Liver (tissue), 9 donors: ENCODE data around the gene OR2W1. TPM values are rescaled to one million over a fixed set of nuclear protein-coding genes. Genes with fewer than 3 reads are reported as not detected.

Experiments used
- DNase-seq: peaks from one replicate; pipeline ENCODE4 v3.0.0-alpha.2; 2017; ENCODE audit warnings: low spot score
- H3K27ac ChIP-seq, 2 donors: one replicate each; pipeline ENCODE4 v1.7.0; 2013; ENCODE audit warnings: inconsistent platforms in 2 of 2, low read length in 2 of 2, control low read depth in 1 of 2, low read depth in 1 of 2, mild to moderate bottlenecking in 1 of 2
- H3K27me3 ChIP-seq, 4 donors: one replicate each; pipeline versions ENCODE4 v1.6.1 to v1.7.0; 2013; ENCODE audit warnings: low read length in 3 of 4, inconsistent platforms in 1 of 4, mild to moderate bottlenecking in 1 of 4, moderate library complexity in 1 of 4; ENCODE audit not compliant: control insufficient read depth in 4 of 4, insufficient read depth in 4 of 4
- H3K36me3 ChIP-seq, 4 donors: one replicate each; pipeline versions ENCODE4 v1.6.1 to v1.7.0; 2013; ENCODE audit warnings: low read length in 3 of 4, mild to moderate bottlenecking in 3 of 4, low read depth in 1 of 4, moderate library complexity in 1 of 4; ENCODE audit not compliant: control insufficient read depth in 4 of 4, insufficient read depth in 3 of 4
- H3K4me1 ChIP-seq, 4 donors: one replicate each; pipeline versions ENCODE4 v1.6.1 to v1.7.0; 2013; ENCODE audit warnings: low read length in 3 of 4, mild to moderate bottlenecking in 3 of 4, moderate library complexity in 1 of 4; ENCODE audit not compliant: control insufficient read depth in 4 of 4, insufficient read depth in 4 of 4
- H3K4me3 ChIP-seq, 3 donors: one replicate each; pipeline versions ENCODE4 v1.6.1 to v1.7.0; 2013; ENCODE audit warnings: low read length in 3 of 3, control low read depth in 1 of 3, low read depth in 1 of 3, mild to moderate bottlenecking in 1 of 3
- H3K9ac ChIP-seq, 2 donors: one replicate each; pipeline ENCODE4 v1.7.0; 2013; ENCODE audit warnings: low read length in 2 of 2, mild to moderate bottlenecking in 2 of 2, moderate library complexity in 2 of 2, control low read depth in 1 of 2, low read depth in 1 of 2
- H3K9me3 ChIP-seq, 4 donors: one replicate each; pipeline versions ENCODE4 v1.6.1 to v1.7.0; 2013; ENCODE audit warnings: low read length in 3 of 4; ENCODE audit not compliant: control insufficient read depth in 4 of 4
- CTCF ChIP-seq: fragments of 150-350 bp; IDR thresholded peaks from 2 replicates; pipeline ENCODE4 v1.5.1; 2017; ENCODE audit warnings: improper control_type of control experiment, low read depth, low read length; ENCODE audit not compliant: missing input control
- FOXA1 ChIP-seq: IDR thresholded peaks from 2 replicates; pipeline ENCODE4 v1.6.1; 2016; ENCODE audit warnings: antibody characterized with exemption
- FOXA2 ChIP-seq: IDR thresholded peaks from 2 replicates; pipeline ENCODE4 v1.6.1; 2016; ENCODE audit warnings: antibody characterized with exemption
- GABPA ChIP-seq, 2 donors: IDR thresholded peaks in 1 of 2; conservative IDR thresholded peaks in 1 of 2; 2 replicates each; pipeline ENCODE4 v1.6.1; 2016; ENCODE audit warnings: antibody characterized with exemption in 2 of 2, mild to moderate bottlenecking in 1 of 2, moderate library complexity in 1 of 2
- HNF4A ChIP-seq, 2 donors: conservative IDR thresholded peaks; 2 replicates each; pipeline ENCODE4 v1.6.1; 2016; ENCODE audit warnings: antibody characterized with exemption in 2 of 2, mild to moderate bottlenecking in 2 of 2
- HNF4G ChIP-seq: IDR thresholded peaks from 2 replicates; pipeline ENCODE4 v1.6.1; 2016; ENCODE audit warnings: antibody characterized with exemption
- JUND ChIP-seq, 2 donors: IDR thresholded peaks; 2 replicates each; pipeline ENCODE4 v1.6.1; 2016; ENCODE audit warnings: antibody characterized with exemption in 2 of 2
- RAD21 ChIP-seq, 2 donors: IDR thresholded peaks; 2 replicates each; pipeline ENCODE4 v1.6.1; 2016; ENCODE audit warnings: antibody characterized with exemption in 2 of 2, mild to moderate bottlenecking in 2 of 2
- REST ChIP-seq: IDR thresholded peaks from 2 replicates; pipeline ENCODE4 v1.6.1; 2016; ENCODE audit warnings: antibody characterized with exemption, mild to moderate bottlenecking
- RXRA ChIP-seq, 2 donors: IDR thresholded peaks; 2 replicates each; pipeline ENCODE4 v1.6.1; 2017 to 2018; ENCODE audit warnings: antibody characterized with exemption in 2 of 2, mild to moderate bottlenecking in 1 of 2
- SP1 ChIP-seq: IDR thresholded peaks from 2 replicates; pipeline ENCODE4 v1.6.1; 2018; ENCODE audit warnings: antibody characterized with exemption, mild to moderate bottlenecking
- TAF1 ChIP-seq: conservative IDR thresholded peaks from 2 replicates; pipeline ENCODE4 v1.6.1; 2016; ENCODE audit warnings: antibody characterized with exemption, mild to moderate bottlenecking
- YY1 ChIP-seq: IDR thresholded peaks from 2 replicates; pipeline ENCODE4 v1.6.1; 2016; ENCODE audit warnings: antibody characterized with exemption, mild to moderate bottlenecking
- WGBS: extraction: QIAGEN DNeasy Blood & Tissue Kit; methylation state at CpG from one replicate; pipeline ENCODE4 v1.1.7; 2013; 5-methylcytosine and 5-hydroxymethylcytosine counted together
- polyA plus RNA-seq, 2 donors: library from polyadenylated mRNA; stranded (reverse) in 1 of 2; unstranded in 1 of 2; fragments of 200-250 nt in 1 of 2; fragments of >200 nt in 1 of 2; fragmentation: Nextera tagmentation in 1 of 2; extraction: Ambion mirVana in 1 of 2; gene quantifications; one replicate each; pipeline versions ENCODE4 v1.2.1 to v1.2.3, GENCODE V29; 2013 to 2015
- total RNA-seq, 2 donors: library from RNA; depleted of rRNA; stranded (reverse); fragments of >200 nt; gene quantifications; one replicate each; pipeline ENCODE4 v1.2.3, GENCODE V29; 2014
- TF ChIP-seq, protein P1 (sequence below): IDR thresholded peaks from 2 replicates; pipeline ENCODE4 v1.6.1; 2016; ENCODE audit warnings: antibody characterized with exemption
- TF ChIP-seq, protein P2 (sequence below): IDR thresholded peaks from 2 replicates; pipeline ENCODE4 v1.6.1; 2016; ENCODE audit warnings: antibody characterized with exemption
- donor health status: healthy.
- donor health status: healthy.
- donor health status: healthy.
- donor health status: healthy.
- donor health status: healthy.

The OR2W1 gene
- total and polyA plus RNA-seq, 4 donors: not detected

- H3K4me3 ChIP-seq: no peak overlapping the region
- H3K4me1 ChIP-seq: peaks cover 0 to 2% (median 0%) of the 10 kb centered on the region in 4 donors
- H3K9me3 ChIP-seq: no peaks in the 10 kb centered on the region
- H3K27ac ChIP-seq: no peak overlapping the region
- peaks cover 0 to 13% (median 1%) of the 10 kb centered on the region in 4 donors for H3K27me3 ChIP-seq
- no peaks in the 10 kb centered on the region for H3K36me3 ChIP-seq
- TF ChIP-seq JUND (IDR thresholded peaks at IDR 0.05) (no peak), FOXA1 (no peak), FOXA2 (no peak), RXRA (IDR thresholded peaks at IDR 0.05) (no peak), SP1 (no peak), HNF4A (conservative IDR thresholded peaks at IDR 0.05) (no peak)
- TF ChIP-seq, protein P1, sequence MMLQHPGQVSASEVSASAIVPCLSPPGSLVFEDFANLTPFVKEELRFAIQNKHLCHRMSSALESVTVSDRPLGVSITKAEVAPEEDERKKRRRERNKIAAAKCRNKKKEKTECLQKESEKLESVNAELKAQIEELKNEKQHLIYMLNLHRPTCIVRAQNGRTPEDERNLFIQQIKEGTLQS: no peak
- H3K9ac ChIP-seq: no peak overlapping the region
- WGBS: 89% methylated on average over 2 of the region's 2 CpGs
- DNase-seq: no peak
These were observed 36.9 kb downstream of the OR2W1 start for GRCh38 chr6:29008089-29008488.

DNA sequence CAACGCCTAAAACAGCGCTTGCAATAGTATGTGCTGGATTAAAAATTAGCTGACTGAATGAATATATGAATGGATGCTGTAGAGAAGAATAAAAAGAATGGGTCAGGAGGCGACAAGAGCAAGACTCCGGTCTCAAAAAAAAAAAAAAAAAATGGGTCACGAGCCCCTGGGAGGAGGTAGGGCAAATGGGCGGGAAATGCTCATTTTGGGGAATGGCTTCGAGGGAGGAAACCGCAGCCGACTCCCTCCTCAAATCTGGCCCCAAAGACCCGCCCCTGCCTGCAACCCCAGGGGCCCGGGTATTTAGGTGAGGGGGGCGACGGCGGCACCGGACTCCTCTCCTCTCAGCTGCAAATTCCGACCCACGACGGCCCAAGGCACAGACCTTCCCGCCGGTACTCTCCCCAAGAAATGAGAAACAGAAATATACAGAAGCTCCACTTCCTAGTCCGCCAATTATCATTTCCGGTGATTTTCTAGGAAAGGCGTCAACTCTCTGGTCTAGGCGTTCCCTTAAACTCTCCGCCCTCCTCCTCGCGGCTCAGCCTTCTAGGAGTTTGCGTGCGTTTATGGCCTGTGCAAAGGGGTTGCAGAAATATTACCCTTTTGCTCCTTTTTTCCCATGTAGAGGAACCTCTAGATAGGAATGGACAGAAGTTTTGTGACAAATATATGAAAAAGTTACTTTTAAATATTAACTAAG is 39.6 kb downstream of the OR2W1 start, which contains the start of gene ZNF311:
Gene ZNF311, minus strand, starts transcription at position 133 of the 703 bp plus-strand sequence. CDS start 1,361 bp downstream, outside the sequence.
- Histone ChIP-seq H3K9me3 (no peaks in the 10 kb centered on the region), H3K4me3 (peak within 1 kb of the TSS; percentile 37 to 65 (median 64)), H3K9ac (no peak within 1 kb of the TSS), H3K27me3 (peaks cover 0 to 4% (median 0%) of the 10 kb centered on the region in 4 donors), H3K27ac (no peak within 1 kb of the TSS), H3K36me3 (no peaks in the 10 kb centered on the region), H3K4me1 (no peaks in the 10 kb centered on the region)
- no peak for TF ChIP-seq FOXA2
- TF ChIP-seq REST: no peak
- peak in 1 of 2 donors; percentile 5 for TF ChIP-seq RAD21 (IDR thresholded peaks at IDR 0.05)
- no peak for TF ChIP-seq HNF4G
- peak; percentile 40 for TF ChIP-seq YY1
- no peak for TF ChIP-seq RXRA (IDR thresholded peaks at IDR 0.05)
- no peak for TF ChIP-seq FOXA1
- peak; percentile 7 for TF ChIP-seq TAF1
- peak; percentile 63 to 85 for TF ChIP-seq GABPA (IDR thresholded peaks at IDR 0.05 in 1 of 2, conservative IDR thresholded peaks at IDR 0.05 in 1 of 2)
- no peak for TF ChIP-seq CTCF
- TF ChIP-seq, protein P2, sequence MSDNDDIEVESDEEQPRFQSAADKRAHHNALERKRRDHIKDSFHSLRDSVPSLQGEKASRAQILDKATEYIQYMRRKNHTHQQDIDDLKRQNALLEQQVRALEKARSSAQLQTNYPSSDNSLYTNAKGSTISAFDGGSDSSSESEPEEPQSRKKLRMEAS: peak; percentile 43
- DNase-seq: peak; percentile 41
- WGBS: 17% methylated on average over 29 of the region's 29 CpGs
